ENCODE data around the gene JAK1. TPM values are rescaled to one million over a fixed set of nuclear protein-coding genes. Genes with fewer than 3 reads are reported as not detected.
A peak's percentile ranks its signal among the peaks of the same experiment; 100 is the strongest.

The JAK1 gene
- total RNA-seq, 1 experiment from 2014 or later, result 27.8 TPM

GRCh38 chr1:64878931-64879611 lies 87.3 kb downstream of the JAK1 start (continued):
- TF ChIP-seq STAT6 (CRISPR knock-in tag; conservative IDR thresholded peaks at IDR 0.05; ENCODE audit: low read depth) (no peak), ESRRA (CRISPR knock-in tag; IDR thresholded peaks at IDR 0.05; ENCODE audit: borderline replicate concordance) (no peak), USF1 (CRISPR knock-in tag; IDR thresholded peaks at IDR 0.05) (no peak)

GRCh38 chr1:64878090-64878489 lies 88.3 kb downstream of the JAK1 start:
- no peak for ATAC-seq
- no peak overlapping the region for H3K4me3 Mint-ChIP-seq
- peaks cover 6% of the 10 kb centered on the region; the same call in 1 of the 2 replicates for H3K36me3 Mint-ChIP-seq
- H3K27me3 Mint-ChIP-seq (ENCODE audit: low read depth), result no peaks in the 10 kb centered on the region
- no peak for TF ChIP-seq TEAD1 (CRISPR knock-in tag; IDR thresholded peaks at IDR 0.05)
- TF ChIP-seq ZNF219 (CRISPR knock-in tag; IDR thresholded peaks at IDR 0.05; ENCODE audit: borderline replicate concordance), result no peak
- no peak for TF ChIP-seq ZNF423 (CRISPR knock-in tag; IDR thresholded peaks at IDR 0.05)
- no peak for TF ChIP-seq JAZF1 (CRISPR knock-in tag; IDR thresholded peaks at IDR 0.05)
- no peak for TF ChIP-seq TP53 (CRISPR knock-in tag; IDR thresholded peaks at IDR 0.05)
- TF ChIP-seq ATF3 (CRISPR knock-in tag; conservative IDR thresholded peaks at IDR 0.05), result no peak
- no peak for TF ChIP-seq FOXK1 (CRISPR knock-in tag; IDR thresholded peaks at IDR 0.05)
- TF ChIP-seq FOXP4 (CRISPR knock-in tag; IDR thresholded peaks at IDR 0.05), result no peak
- no peaks in the 10 kb centered on the region for H3K9me3 Mint-ChIP-seq
- DNase-seq (ENCODE audit: low spot score), result no peak
- no peak overlapping the region for H3K27ac Mint-ChIP-seq
- peaks cover 11% of the 10 kb centered on the region for H3K4me1 Mint-ChIP-seq
- ChIA-PET POLR2A (interaction anchor here (1.1 kb wide), 1 partner anchor 88 kb away, joined by 3 read pairs; no protein-coding TSS in a partner anchor), CTCF (interaction anchor here (0.9 to 1.2 kb wide), 3 partner anchors 10 to 143 kb away, joined by 3 read pairs; no protein-coding TSS in a partner anchor)

- POLR2A ChIA-PET, result interaction anchor here (1.1 kb wide), 1 partner anchor 88 kb away, joined by 3 read pairs; no protein-coding TSS in a partner anchor
- CTCF ChIA-PET, result interaction anchor here (0.9 to 1.5 kb wide), 4 partner anchors 9 to 143 kb away, joined by 3 to 4 read pairs (median 3); no protein-coding TSS in a partner anchor
- DNase-seq (ENCODE audit: low spot score) (no peak), ATAC-seq (peak; percentile 62)
- Mint-ChIP-seq H3K27ac (peak overlapping the region; percentile 46; the same call in 1 of the 2 replicates), H3K9me3 (no peaks in the 10 kb centered on the region), H3K4me3 (no peak overlapping the region), H3K4me1 (peaks cover 11% of the 10 kb centered on the region), H3K27me3 (ENCODE audit: low read depth) (no peaks in the 10 kb centered on the region), H3K36me3 (peaks cover 6% of the 10 kb centered on the region; the same call in 1 of the 2 replicates)
- no peak for TF ChIP-seq ZBTB21 (CRISPR knock-in tag; IDR thresholded peaks at IDR 0.05; ENCODE audit: borderline replicate concordance)
- TF ChIP-seq HMGA2 (CRISPR knock-in tag; IDR thresholded peaks at IDR 0.05), result no peak
These were observed 88.8 kb downstream of the JAK1 start for GRCh38 chr1:64877598-64877997.

- H3K27ac Mint-ChIP-seq, result no peak overlapping the region
- no peak overlapping the region for H3K4me3 Mint-ChIP-seq
- TF ChIP-seq SMAD4 (CRISPR knock-in tag; IDR thresholded peaks at IDR 0.05), result no peak
- no peak for TF ChIP-seq GTF2I (CRISPR knock-in tag; conservative IDR thresholded peaks at IDR 0.05)
- TF ChIP-seq PRRX2 (CRISPR knock-in tag; IDR thresholded peaks at IDR 0.05), result no peak
- no peak for TF ChIP-seq MYBL2 (CRISPR knock-in tag; IDR thresholded peaks at IDR 0.05)
- TF ChIP-seq ZNF671 (CRISPR knock-in tag; IDR thresholded peaks at IDR 0.05), result no peak
- no peak for TF ChIP-seq KAT7 (CRISPR knock-in tag; IDR thresholded peaks at IDR 0.05; ENCODE audit: borderline replicate concordance)
- TF ChIP-seq SOX15 (CRISPR knock-in tag; IDR thresholded peaks at IDR 0.05), result no peak
- TF ChIP-seq E2F5 (CRISPR knock-in tag; IDR thresholded peaks at IDR 0.05), result no peak
- TF ChIP-seq ZBTB43 (CRISPR knock-in tag; IDR thresholded peaks at IDR 0.05), result no peak
- TF ChIP-seq JAZF1 (CRISPR knock-in tag; IDR thresholded peaks at IDR 0.05), result no peak
- TF ChIP-seq ZNF121 (CRISPR knock-in tag; IDR thresholded peaks at IDR 0.05), result no peak
- peak; percentile 50 for ATAC-seq
- POLR2A ChIA-PET, result interaction anchor here (1.1 kb wide), 1 partner anchor 88 kb away, joined by 3 read pairs; no protein-coding TSS in a partner anchor
- no peak for DNase-seq (ENCODE audit: low spot score)
- H3K9me3 Mint-ChIP-seq, result no peaks in the 10 kb centered on the region
- H3K4me1 Mint-ChIP-seq, result peaks cover 11% of the 10 kb centered on the region
- H3K27me3 Mint-ChIP-seq (ENCODE audit: low read depth), result no peaks in the 10 kb centered on the region
- peaks cover 6% of the 10 kb centered on the region; the same call in 1 of the 2 replicates for H3K36me3 Mint-ChIP-seq
- CTCF ChIA-PET, result interaction anchor here (0.9 to 1.5 kb wide), 4 partner anchors 9 to 144 kb away, joined by 3 to 4 read pairs (median 3); no protein-coding TSS in a partner anchor
These were observed 89.2 kb downstream of the JAK1 start for GRCh38 chr1:64877151-64877550.

Measured in WTC11 (cell line).